ENCODE data around the gene ERMAP.
A peak's percentile ranks its signal among the peaks of the same experiment; 100 is the strongest.
"Not testable (repeated sequence)": the region's sequence is repeated elsewhere in the genome, so short reads cannot be mapped to it uniquely, and the experiment has no call there.

ERMAP gene

DNA sequence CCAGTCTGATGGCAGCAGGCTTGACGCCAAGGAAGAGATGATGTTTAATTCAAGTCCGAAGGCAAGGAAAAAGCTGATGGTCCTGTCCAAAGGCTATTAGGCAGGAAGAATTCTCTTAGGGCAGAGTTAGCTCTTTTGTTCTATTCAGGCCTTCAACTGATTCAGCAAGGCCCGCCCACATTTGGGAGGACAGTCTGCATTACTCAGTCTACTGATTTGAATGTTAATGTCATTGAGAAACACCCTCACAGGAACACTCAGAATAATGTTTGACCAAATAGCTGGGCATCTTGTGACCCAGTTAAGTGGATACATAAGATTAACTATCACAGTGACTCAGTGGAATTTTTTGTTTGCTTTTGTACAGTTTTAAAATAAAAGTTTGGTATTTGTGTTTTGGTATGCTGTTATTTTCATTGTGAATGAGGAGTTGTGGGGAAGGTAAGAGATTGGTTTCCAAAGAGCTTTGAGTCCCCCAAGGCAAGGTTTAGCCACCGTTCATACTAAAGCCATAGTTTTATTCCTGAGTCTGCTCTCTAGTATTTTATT lies 27.7 kb downstream of the ERMAP start:
- H3K4me3 ChIP-seq (ENCODE audit: low read depth, low read length), result no peak overlapping the region

DNA sequence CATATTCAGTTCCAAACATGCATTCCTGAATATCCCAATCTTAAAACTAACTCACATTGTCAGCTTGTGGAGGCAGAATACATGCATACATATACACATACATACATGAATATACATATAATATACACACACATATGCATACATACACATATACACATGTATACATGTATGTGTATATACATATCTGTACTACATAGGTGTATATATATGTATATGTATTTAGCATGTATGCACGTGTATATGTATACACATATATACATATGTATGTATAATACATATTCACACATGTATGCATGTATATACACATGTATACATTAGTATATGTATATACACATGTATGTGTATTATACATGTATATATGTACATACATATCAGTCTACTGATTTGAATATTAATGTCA lies 28.3 kb downstream of the ERMAP start:
- H3K4me3 ChIP-seq (ENCODE audit: low read depth, low read length), result no peak overlapping the region

DNA sequence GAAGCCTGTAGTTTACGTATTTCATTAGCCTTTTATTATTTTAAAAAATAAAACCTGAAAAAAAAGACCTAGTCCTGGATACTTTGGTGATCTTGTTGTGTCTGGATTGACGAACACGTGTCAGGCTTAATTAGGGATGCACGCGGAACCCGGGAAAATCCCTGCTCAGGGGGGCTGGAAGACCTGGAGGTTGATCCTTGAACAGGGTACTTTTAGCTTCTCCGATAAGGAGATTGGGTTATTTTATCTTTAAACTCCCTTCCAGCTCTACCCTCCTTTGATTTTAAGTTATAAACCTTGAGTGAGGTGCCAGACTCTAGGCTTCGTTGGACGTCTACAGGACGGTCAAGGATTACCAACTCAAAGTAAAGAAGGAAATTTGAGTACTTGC lies 28.9 kb downstream of the ERMAP start:
- H3K4me3 ChIP-seq (ENCODE audit: low read depth, low read length), result peak overlapping the region; percentile 86

DNA sequence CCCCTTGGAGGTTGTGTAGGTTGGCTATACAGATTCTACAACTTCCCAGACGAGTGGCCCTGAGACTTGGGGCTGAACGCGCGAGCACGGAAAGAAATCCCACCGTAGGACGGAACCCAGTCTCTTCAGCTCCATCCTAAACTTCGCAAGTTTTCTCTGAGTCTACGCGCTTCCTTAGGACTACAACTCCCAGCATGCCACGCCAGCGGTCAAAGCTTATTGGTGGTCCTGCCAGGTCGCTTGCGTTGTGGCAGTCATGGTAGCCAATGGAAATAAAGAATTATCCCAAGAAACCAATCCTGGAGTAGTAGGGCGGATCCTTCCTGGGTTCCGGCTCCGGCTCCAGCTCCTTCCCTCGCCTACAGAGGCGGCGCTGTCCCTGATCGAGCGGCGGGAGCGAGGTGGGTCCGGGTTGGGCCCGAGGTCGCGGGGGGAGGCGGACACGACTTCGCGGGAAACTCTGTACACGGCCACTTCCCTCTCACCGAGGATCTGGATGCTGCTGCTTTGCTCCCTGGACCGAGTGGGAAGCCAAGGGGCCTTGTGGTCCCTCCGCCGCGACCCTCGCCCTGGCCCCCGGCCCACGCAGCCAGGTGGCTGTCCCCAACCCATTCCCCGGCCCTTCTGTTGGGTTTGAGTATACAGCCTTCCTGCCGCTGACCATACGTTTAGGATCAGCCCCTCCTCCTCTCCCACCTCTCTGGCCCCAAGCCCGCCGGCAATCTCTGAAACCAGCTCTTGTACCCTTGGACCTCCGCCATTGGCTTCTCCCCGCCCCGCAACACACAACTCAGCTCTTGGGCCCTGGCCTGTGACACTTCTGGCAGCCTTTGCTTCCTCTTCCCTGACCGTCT lies 29.6 kb downstream of the ERMAP start, which contains the start of gene ZNF691:
Gene ZNF691, plus strand, starts transcription at position 357 of the 854 bp plus-strand sequence. CDS start 3,046 bp downstream, outside the sequence.
- H3K4me3 ChIP-seq (ENCODE audit: low read depth, low read length), result peak within 1 kb of the TSS; percentile 86

DNA sequence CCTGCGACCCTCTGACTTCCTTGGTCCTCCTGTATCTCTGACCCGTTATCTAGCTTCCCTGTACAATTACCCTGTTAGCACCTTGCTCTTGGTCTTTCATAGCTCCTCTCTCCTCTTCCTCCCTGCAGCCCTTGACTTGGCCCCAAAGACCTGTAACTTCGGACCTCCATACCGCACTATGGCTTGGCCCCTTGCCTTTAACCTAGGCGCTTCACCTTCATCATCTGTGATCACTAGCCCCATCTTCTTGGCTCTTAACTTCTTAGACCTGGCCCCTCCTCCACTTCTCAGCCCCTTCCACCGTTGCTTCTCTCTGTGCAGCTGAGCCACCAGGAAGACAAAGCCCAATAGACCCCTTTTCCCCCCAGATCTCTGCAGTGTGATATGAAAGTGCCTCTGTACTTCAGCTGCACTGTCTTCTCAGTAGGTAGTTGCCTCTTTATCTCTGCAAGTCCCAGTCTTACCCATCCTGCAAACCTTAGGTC lies 30.2 kb downstream of the ERMAP start:
- H3K4me3 ChIP-seq (ENCODE audit: low read depth, low read length), result peak overlapping the region; percentile 86

DNA sequence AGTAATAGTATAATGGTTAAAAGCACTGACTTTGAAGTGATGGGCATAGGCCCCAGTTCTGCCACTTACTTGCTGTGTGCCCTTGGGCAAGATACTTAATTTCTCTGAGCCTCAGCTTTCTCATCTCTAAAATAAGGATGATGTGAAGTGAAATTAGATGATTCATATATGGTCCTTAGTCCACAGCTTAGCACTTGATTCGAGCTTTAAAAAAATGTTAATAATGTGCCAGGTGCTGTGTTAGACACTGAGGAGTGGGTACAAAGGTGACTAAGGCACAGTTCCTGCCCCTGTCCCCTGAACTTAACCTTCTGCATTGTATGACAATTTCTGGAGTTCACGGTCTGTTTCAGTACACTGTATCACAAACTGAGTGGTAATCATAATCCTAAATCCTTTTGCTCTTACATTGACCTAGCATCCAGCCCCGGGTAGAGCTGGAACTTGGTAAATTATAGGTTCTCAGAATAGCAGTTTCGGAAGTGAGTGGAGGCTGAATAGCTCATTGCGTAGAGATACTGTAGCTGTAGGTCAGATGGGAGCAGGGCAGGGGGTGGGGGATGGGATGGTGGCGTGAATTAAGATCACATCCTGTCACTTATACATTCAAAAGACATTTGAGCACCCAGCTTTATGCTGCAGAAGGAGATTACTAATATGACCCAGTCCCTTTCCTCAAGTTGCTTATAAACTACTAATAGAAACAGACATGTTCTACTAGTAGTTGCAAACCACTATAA lies 31.0 kb downstream of the ERMAP start:
- peak overlapping the region; percentile 86 for H3K4me3 ChIP-seq (ENCODE audit: low read depth, low read length)

DNA sequence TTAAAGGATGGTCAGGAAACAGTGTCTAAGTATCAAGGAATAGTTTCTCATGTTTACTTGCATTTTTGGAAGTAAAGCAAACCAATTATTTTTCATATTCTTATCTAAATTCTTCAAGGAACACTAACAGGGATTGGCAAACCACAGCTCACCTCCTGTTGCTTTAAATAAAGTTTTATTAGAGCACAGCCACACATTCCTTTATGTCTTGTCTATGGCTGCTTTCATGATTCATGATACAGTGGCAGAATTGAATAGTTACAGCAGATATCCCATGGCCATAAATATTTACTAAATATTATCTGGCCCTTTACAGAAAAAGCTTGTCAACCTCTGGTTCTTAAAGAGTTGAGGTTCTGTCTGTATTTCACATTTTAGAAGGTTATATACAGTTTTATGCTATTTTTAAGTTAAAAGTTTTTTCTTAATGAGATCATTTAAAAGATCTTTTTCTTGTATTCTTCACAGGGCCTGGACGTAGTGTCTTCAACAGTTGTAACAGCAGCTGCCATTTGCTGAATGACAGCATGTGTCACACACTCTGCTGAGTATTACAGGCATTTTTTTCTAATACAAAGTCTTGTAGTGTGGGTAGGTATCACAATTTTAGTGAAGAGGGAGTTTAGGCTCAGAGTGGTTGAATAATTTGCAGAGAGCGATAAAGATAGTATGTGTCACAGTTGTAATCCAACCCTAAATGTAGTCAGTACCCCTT lies 32.1 kb downstream of the ERMAP start:
- H3K4me3 ChIP-seq (ENCODE audit: low read depth, low read length), result no peak overlapping the region

DNA sequence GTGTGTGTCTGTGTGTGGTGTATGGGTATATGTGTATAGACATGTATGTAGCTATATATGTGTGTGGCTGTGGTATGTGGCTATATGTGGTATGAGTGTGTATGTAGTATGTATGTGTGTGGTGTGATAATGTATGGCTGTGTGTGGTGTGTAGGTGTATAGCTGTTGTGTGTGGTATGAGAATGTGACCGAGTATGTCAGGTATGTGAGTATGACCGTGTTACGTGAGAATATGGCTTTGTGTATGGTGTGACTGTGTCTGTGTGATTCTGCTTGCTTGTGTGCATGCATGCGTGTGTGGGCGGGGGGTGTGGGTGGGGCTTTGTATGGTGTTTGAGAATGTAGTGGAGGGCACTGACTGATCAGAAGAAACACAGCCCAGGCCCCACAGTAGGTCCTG lies 33.0 kb downstream of the ERMAP start:
- H3K4me3 ChIP-seq (ENCODE audit: low read depth, low read length), result no peak overlapping the region

DNA sequence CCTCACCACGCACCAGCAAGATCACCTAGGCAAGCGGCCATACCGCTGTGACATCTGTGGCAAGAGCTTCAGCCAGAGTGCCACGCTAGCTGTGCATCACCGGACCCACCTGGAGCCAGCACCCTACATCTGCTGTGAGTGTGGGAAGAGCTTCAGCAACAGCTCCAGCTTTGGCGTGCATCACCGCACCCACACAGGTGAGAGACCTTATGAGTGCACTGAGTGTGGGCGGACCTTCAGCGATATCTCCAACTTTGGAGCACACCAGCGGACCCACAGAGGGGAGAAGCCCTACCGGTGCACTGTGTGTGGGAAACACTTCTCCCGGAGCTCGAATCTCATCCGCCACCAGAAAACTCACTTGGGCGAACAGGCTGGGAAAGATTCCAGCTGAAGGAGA lies 34.5 kb downstream of the ERMAP start:
- H3K4me3 ChIP-seq (ENCODE audit: low read depth, low read length), result no peak overlapping the region

DNA sequence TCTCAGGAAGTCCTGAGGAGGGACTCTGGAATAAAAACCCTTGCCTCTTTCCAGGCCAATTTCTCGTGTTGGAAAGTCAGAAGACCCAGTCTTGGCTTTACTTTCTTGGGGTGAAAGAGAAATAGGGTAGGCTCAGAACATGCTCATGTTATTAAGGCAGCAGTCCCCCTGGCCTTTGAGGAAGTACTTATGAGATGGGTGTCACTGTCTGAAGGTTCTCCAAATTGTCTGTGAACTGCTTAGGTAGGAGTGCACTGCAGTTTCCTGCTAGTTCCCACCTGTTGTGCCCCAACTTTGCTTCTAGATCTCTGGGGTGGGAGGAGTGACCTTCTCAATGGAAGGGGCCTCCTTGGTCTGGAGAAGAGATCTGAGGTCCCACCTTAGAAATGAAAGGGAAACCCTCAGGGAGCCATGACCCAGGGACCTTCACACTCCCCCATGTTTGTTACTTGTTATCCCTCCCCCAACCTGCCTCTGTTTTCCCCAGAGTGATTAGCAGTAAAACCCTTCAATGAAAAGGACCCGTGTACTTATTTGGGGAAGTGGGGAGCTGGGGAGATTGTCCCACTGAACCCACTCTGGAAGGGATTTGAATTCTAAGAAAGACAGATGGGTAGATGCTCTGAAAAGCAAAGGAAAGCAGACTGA lies 35.2 kb downstream of the ERMAP start:
- no peak overlapping the region for H3K4me3 ChIP-seq (ENCODE audit: low read depth, low read length)

DNA sequence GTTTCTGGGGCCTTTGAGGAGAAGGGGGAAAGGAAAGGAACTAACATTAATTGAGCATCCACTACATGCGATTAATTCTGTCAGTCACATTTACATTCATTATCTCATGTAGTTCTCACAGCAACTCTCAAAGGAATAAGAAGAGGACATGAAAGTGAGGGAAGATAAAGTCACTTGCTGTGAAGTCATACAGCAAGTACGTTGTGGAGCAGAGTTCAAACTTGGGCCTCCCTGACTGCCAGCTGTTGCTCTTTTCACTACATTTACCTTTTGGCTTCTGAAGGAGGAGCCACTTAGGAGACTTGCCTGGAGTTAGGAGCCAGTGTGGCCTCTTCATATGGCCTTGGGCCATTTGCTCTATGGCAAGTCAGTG lies 35.7 kb downstream of the ERMAP start:
- H3K4me3 ChIP-seq (ENCODE audit: low read depth, low read length), result no peak overlapping the region

DNA sequence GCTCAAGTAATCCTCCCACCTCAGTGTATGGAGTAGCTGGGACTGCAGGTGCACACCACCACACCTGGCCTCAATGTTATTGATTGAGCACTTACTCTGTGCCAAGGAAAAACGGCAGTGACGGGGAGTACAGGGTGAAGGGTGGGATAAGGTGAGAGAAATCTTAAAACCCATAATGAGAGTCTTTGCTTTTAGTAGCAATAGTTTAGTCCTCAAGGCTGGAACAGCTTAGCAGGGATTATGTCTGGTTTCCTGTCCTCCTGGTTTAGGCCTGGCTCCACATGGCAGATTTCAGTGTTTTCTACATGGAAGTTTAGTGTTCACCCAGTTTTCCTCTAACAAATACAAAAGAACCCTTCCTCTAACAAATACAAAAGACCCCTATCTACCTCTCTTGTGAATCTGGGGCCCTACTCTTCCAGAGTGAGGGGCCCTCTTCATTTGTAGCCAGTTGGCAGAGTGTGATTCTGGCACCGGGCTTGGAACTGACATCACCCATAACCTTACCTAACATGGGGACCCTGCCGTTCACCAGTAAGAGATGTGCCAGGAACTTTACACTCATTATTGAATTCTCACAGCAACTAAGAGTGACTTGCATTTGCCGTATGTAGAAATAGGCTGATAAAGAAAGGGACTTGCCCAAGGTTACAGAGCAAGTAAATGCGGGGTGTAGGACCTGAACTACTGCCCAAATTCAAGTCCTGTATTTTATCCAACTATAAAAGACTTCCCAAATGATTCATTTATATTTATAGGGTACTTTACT lies 36.4 kb downstream of the ERMAP start:
- no peak overlapping the region for H3K4me3 ChIP-seq (ENCODE audit: low read depth, low read length)

DNA sequence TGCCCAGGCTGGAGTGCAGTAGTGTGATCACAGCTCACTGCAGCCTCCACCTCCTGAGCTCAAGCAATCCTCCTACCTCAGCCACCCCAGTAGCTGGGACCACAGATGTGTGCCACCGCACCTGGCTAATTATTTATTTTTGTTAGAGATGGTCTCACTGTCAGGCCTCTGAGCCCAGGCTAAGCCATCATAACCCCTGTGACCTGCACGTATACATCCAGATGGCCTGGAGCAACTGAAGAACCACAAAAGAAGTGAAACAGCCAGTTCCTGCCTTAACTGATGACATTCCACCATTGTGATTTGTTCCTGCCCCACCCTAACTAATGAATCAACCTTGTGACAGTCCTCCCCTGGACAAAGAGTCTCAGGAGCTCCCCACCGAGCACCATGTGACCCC lies 39.6 kb downstream of the ERMAP start:
- H3K4me3 ChIP-seq (ENCODE audit: low read depth, low read length), result not testable (repeated sequence)

DNA sequence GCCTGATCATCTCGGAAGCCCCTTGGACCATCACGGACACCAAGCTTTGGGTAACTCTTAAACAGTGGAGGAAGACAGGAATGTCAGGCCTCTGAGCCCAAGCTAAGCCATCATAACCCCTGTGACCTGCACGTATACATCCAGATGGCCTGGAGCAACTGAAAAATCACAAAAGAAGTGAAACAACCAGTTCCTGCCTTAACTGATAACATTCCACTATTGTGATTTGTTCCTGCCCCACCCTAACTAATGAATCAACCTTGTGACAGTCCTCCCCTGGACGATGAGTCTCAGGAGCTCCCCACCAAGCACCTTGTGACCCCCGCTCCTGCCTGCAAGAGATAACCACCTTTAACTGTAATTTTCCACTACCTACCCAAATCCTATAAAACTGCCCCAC lies 42.4 kb downstream of the ERMAP start:
- not testable (repeated sequence) for H3K4me3 ChIP-seq (ENCODE audit: low read depth, low read length)

DNA sequence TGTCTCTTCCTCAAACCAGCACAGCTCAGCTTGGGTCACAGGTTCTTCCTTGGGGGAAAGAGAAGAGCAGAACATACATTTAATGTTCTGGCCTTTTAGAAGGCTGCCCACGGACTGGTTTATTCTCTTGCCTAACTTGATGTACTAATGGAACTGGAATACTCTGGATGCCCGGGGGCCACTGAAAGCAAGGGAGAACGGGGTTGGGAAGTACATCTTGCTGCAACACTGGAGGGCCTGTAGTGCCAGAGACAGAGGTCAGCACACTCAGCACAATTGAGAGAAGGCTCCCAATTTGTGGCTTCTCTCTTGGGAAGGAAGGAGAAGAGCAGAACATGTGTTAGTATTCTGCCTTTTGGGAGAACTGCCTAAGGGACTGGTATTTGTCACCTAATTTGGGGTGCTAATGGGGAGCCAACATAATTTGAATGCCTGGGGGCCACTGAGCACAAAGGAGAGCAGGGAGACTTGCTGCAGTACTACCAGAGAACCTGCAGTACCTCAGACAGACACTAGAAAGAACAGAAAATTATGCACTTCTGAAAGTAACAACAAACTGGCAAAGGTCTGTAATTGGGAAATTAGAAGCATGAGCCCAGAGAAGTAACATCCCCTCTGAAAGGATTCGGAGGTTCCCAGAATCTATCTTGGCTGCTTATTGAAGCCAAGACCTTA lies 43.6 kb downstream of the ERMAP start:
- H3K4me3 ChIP-seq (ENCODE audit: low read depth, low read length), result no peak overlapping the region

DNA sequence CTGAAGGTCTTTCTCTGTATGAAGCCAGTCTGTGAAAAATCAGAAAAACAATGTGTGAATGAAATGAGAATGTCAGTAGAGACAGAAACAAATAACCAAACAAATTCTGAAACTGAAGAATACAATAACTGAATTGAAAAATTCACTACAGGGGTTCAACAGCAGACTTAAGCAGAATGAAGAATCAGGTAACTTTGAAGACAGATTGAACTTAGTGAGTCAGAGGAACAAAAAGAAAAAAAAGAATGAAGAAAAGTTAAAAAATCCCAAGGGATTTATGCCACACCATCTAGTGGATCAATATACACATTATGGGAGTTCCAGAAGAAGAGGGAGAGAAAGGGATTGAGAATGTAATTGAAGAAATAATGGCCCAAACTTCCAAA lies 44.1 kb downstream of the ERMAP start:
- no peak overlapping the region for H3K4me3 ChIP-seq (ENCODE audit: low read depth, low read length)

DNA sequence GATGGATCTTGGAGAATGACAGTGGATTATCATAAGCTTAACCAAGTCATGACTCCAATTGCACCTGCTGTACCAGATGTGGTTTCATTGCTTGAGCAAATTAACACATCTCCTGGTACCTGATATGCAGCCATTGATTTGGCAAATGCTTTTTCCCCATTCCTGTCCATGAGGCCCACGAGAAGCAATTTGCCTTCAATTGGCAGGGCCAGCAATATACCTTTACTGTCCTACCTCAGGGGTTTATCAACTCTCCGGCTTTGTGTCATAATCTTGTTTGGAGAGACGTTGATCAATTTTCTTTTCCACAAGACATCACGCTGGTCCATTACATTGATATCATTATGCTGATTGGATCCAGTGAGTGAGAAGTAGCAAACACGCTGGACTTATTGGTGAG lies 49.6 kb downstream of the ERMAP start:
- H3K4me3 ChIP-seq (ENCODE audit: low read depth, low read length), result no peak overlapping the region

DNA sequence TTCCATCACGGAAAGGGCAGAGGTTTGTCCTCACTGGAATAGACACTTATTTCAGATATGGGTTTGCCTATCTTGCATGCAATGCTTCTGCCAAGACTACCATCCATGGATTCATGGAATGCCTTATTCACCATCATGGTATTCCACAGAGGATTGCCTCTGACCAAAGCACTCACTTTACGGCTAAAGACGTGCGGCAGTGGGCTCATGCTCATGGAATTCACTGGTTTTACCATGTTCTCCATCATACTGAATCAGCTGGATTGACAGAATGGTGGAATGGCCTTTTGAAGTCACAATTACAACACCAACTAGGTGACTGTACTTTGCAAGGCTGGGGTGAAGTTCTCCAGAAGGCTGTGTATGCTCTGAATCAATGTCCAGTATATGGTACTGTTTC lies 51.5 kb downstream of the ERMAP start:
- not testable (repeated sequence) for H3K4me3 ChIP-seq (ENCODE audit: low read depth, low read length)

DNA sequence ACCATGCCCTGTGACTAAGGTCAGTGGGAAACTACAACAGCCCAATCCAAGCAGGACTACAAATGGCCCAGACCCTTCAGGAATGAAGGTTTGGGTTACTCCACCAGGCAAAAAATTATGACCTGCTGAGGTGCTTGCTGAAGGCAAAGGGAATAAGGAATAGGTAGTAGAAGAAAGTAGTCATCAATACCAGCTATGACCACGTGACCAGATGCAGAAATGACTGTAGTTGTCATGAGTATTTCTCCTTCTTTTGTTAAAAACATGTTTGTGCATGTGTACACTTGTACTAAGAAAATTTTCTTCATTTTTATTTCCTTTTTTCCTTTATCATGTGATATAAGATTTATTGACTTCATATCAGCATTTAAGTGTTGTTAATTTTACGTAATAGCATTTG lies 52.3 kb downstream of the ERMAP start:
- not testable (repeated sequence) for H3K4me3 ChIP-seq (ENCODE audit: low read depth, low read length)

All from iPS-11a (cell line).